Renal cortex interstitium (tissue), 11 donors: ENCODE data around the gene ZMIZ1. TPM values are rescaled to one million over a fixed set of nuclear protein-coding genes. Genes with fewer than 3 reads are reported as not detected.
A peak's percentile ranks its signal among the peaks of the same experiment; 100 is the strongest.

Experiments used
- DNase-seq, 11 donors: peaks; one replicate each; pipeline ENCODE4 v3.0.0-alpha.2; 2013; ENCODE audit warnings: low read depth in 9 of 11, low spot score in 4 of 11; ENCODE audit errors: extremely low read depth in 1 of 11
- polyA plus RNA-seq, 3 donors: library from polyadenylated mRNA; unstranded; fragments of 120-200 nt; gene quantifications; one replicate each; pipeline ENCODE4 v1.2.1, GENCODE V29; 2013; ENCODE audit not compliant: insufficient read length in 3 of 3

ZMIZ1 gene
- polyA plus RNA-seq, 3 donors = 69.2 to 85.6 (median 74.3) TPM

DNA sequence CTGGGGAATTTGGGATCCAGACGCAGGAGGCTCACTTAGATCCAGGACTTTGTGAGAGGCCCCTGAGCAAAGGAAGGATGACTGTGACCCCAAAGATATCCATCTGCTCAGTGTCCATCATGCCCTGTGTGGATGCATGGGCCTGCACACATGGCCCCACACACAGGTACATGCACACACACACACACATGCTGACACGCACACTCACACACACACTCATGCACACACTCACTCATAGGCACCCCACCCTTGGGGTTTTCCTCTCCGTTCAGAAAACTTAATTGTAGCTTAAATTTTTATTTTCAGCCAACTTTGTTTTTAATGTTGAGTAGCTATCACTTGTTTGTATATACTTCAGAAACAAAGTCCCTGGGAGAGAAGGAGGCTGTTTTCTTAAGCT lies 184.9 kb downstream of the ZMIZ1 start:
- DNase-seq = no peak

DNA sequence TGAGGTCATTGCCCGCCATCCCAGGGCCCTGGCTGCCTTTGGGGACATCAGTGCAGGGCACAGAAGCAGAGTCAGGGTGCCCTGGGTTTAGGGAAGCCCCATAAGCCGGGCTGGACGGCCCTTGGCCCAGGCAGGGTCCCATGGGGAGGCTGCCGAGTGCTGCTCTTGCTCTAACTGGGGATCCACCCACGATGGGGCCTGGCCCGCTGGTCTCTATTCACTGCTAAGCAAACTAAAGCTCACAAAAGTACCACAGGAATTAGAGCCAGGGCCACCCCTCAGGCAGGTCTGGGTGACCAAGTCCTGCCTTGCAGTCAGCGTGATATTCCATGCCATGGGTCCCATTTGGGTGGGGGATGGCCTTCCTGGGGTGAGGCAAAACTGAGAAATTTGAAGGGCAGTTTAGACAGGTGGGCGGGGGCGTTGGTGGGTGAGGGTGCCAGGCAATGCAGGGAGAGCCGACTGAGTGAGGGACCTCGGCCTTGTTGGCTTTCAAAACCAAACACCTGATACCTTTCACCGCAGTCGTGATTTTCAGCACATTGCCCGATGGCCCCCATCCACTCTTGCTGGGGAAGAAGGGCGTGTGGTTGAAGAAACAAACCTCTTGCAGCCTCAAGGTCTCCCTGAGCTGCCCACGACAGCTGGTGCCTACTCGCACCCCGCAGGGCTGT lies 185.7 kb downstream of the ZMIZ1 start:
- DNase-seq = no peak

GRCh38 chr10:79255007-79255507 lies 186.3 kb downstream of the ZMIZ1 start:
- DNase-seq = no peak

DNA sequence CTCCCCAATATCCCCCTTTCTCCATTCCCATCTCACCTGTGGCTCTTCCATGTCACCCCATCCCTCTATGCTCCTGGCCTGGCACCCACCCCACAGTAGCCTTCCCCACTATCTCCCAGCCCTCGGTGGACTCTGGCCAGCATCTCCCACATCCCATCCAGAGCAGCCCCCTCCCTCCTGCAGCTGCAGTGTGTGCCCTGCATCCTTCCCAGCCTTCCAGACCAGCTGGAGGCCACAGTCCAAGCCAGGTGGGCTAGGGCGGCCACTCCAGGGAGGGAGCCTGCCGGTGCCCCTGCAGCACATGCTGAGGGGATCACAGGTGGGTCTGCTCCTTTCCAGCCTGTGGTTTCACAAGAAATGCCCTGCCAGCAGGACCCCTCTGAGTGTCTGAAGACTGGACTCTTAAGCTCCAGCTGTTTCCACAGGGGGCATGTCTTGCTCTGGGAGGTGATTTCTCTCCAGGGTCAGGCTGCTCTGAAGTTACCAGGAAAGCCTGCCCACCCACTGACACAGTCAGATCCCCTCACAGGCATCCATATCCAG lies 187.6 kb downstream of the ZMIZ1 start:
- no peak for DNase-seq

- no peak for DNase-seq
These were observed 190.1 kb downstream of the ZMIZ1 start for GRCh38 chr10:79258894-79259293.

- no peak for DNase-seq
These were observed 191.1 kb downstream of the ZMIZ1 start for GRCh38 chr10:79259834-79260233.

- peak in 3 of 11 donors; percentile 52 to 65 (median 56) for DNase-seq
These were observed 192.3 kb downstream of the ZMIZ1 start for GRCh38 chr10:79260811-79261740.

- DNase-seq = no peak
These were observed 193.4 kb downstream of the ZMIZ1 start for GRCh38 chr10:79262131-79262530.

GRCh38 chr10:79262959-79263746 lies 194.4 kb downstream of the ZMIZ1 start:
- DNase-seq = no peak

GRCh38 chr10:79263939-79264338 lies 195.2 kb downstream of the ZMIZ1 start:
- DNase-seq = no peak

DNA sequence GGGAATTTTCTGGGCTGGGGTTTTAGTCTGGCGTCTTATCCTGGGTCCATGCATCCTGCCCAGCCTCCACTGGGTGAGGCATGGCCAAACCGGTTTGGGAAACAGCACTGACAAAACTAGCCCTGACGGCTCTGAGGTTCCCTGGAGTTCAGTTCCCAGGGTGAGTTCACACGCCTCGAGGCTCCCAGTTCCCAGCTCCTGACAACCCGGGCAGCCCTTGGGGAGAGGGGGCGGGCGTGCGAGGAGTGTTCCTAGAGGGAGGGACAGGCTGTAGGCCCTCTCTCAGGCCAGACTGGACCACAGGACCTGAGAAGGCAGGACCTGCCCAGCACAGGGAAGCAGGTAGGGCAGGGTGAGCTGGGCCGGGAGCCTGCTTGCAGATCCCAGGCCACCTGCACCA lies 196.2 kb downstream of the ZMIZ1 start:
- DNase-seq = no peak

GRCh38 chr10:79266084-79266483 lies 197.3 kb downstream of the ZMIZ1 start:
- DNase-seq = no peak

DNA sequence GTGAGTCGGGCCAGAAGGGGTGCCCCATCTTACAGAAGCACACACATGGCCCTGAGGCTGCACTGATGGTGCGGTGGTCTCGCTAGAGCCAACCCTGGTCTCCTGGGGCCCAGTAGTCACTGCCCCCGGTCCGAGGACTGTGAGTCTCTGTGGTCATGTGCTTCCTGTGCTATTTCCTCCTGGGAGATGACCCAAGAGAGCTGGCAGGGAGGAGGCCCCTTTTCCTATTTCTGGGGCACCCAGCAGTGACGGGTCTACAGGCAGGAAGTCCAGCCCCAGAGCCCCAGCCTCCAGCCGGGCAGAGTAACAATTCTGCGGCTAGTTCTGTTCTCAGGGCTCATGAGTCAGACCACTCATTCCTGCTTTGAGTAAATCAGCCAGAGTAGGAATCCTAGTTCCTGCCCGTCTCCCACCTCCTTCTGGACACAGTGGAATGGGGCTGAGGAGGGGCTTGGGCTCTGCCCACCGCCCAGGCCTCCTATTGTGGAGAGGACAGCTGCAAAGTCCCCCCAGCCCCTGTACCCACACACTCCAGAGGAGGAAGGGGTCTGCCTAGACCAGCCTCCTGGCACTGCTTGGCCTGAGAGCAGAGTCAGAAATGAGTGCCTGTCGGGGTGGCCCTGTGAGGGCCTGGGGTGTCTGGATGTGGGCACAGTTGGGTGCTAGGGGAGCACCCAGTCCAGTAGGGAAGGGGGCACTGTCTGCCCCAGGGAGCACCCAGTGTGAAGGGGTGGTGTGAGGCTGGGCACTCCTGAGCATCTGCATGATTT lies 198.0 kb downstream of the ZMIZ1 start:
- DNase-seq = no peak

GRCh38 chr10:79267499-79267898 lies 198.7 kb downstream of the ZMIZ1 start:
- no peak for DNase-seq

GRCh38 chr10:79268161-79268601 lies 199.4 kb downstream of the ZMIZ1 start:
- DNase-seq = no peak

DNA sequence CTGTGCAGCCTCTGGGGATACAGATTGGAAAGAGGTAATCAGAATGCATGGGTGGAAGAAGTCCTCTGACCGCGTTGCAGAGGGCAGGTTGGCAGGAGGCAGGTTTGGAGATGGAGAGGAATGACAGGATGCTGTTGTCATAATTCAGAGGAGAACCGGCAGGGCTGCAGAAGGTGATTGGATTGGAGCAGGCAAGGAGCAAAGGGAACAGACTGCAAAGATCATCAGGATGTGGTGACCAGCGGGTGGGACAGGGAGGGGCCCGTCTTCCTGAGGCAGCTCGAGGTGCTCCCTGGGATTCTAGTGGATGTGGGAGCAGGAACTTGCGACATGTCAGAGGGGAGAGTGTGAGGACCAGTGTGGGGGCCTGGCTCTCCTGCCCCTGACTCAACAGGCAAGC lies 200.0 kb downstream of the ZMIZ1 start:
- no peak for DNase-seq

GRCh38 chr10:79269443-79269842 lies 200.7 kb downstream of the ZMIZ1 start:
- no peak for DNase-seq

GRCh38 chr10:79269969-79270368 lies 201.2 kb downstream of the ZMIZ1 start:
- no peak for DNase-seq
